CD4-positive, alpha-beta T cell (primary cell): Measurements from ENCODE around the gene CLBA1. TPM values are rescaled to one million over a fixed set of nuclear protein-coding genes. Genes with fewer than 3 reads are reported as not detected.

Experiments
- ATAC-seq: fragments of 200-7000 bp; cut with Tn5 transposase; one replicate; pipeline ENCODE4 v1.10.0; 2022; ENCODE audit warnings: mild to moderate bottlenecking; ENCODE audit not compliant: poor library complexity
- CTCF ChIA-PET: fragments of 350-600 bp; sonication (Branson Sonifier 250); formaldehyde crosslinking; loops from one replicate; lab custom pipeline; 2021; ENCODE audit warnings: antibody characterized with exemption, inconsistent platforms; lab: Charles Lee
- POLR2A ChIA-PET: fragments of 350-600 bp; sonication (Branson Sonifier 250); formaldehyde crosslinking; loops from one replicate; lab custom pipeline; 2021; ENCODE audit warnings: antibody characterized with exemption, inconsistent platforms; lab: Charles Lee
- DNase-seq, 14 experiments: peaks; one replicate each; pipeline ENCODE4 v3.0.0-alpha.2; 2013 to 2020; ENCODE audit warnings: mixed read lengths in 2 of 14
- H3K27ac ChIP-seq, 2 donors: one replicate each; pipeline versions ENCODE4 v1.5.1 to v1.7.0; 2013; ENCODE audit warnings: low read length in 2 of 2, low read depth in 1 of 2, mild to moderate bottlenecking in 1 of 2
- H3K27me3 ChIP-seq, 2 experiments: 1 replicate in 1 of 2; 2 replicates in 1 of 2; pipeline versions ENCODE4 v1.6.1 to v1.7.0; 2013; ENCODE audit warnings: low read length in 2 of 2, control low read depth in 1 of 2, mild to moderate bottlenecking in 1 of 2, moderate library complexity in 1 of 2; ENCODE audit not compliant: insufficient read depth in 2 of 2, control insufficient read depth in 1 of 2
- H3K36me3 ChIP-seq: one replicate; pipeline ENCODE4 v1.6.1; 2013; ENCODE audit warnings: low read length, control low read depth; ENCODE audit not compliant: insufficient read depth
- H3K4me1 ChIP-seq: one replicate; pipeline ENCODE4 v1.6.1; 2013; ENCODE audit warnings: low read length, control low read depth; ENCODE audit not compliant: insufficient read depth
- H3K4me3 ChIP-seq: one replicate; pipeline ENCODE4 v1.5.1; 2013; ENCODE audit warnings: mild to moderate bottlenecking, low read length, moderate library complexity
- H3K9me3 ChIP-seq, 2 experiments: 1 replicate in 1 of 2; 2 replicates in 1 of 2; pipeline versions ENCODE4 v1.6.1 to v1.7.0; 2013; ENCODE audit warnings: low read length in 2 of 2, mild to moderate bottlenecking in 2 of 2, control low read depth in 1 of 2, moderate library complexity in 1 of 2; ENCODE audit not compliant: control insufficient read depth in 1 of 2, insufficient read depth in 1 of 2
- H3K27ac Mint-ChIP-seq: one replicate; pipeline ENCODE4 v1.8.0; 2020; ENCODE audit warnings: mixed read lengths
- H3K27me3 Mint-ChIP-seq: one replicate; pipeline ENCODE4 v1.8.0; 2021; ENCODE audit warnings: mixed read lengths
- H3K36me3 Mint-ChIP-seq: one replicate; pipeline ENCODE4 v1.8.0; 2021; ENCODE audit warnings: low read depth, mixed read lengths
- H3K4me1 Mint-ChIP-seq: one replicate; pipeline ENCODE4 v1.8.0; 2021; ENCODE audit warnings: low read depth, mixed read lengths
- H3K4me3 Mint-ChIP-seq: one replicate; pipeline ENCODE4 v1.8.0; 2020; ENCODE audit warnings: mild to moderate bottlenecking, mixed read lengths
- H3K9me3 Mint-ChIP-seq: one replicate; pipeline ENCODE4 v1.8.0; 2020; ENCODE audit warnings: mixed read lengths
- CTCF ChIP-seq: fragments of 200-600 bp; IDR thresholded peaks from one replicate; pipeline ENCODE4 v1.8.0; 2022; ENCODE audit warnings: antibody characterized with exemption, mild to moderate bottlenecking
- intact Hi-C, 2 experiments: fragments of 100-400 bp; cut with DNase I in 1 of 2; cut with micrococcal nuclease in 1 of 2; formaldehyde crosslinking; loops; one replicate each; pipeline versions ENCODE4 v1.15.1 to v1.9.0; 2023 to 2025; cut with DNase I, micrococcal nuclease
- total RNA-seq, 174 experiments: library from RNA in 2 of 174; stranded (reverse) in 2 of 174; gene quantifications; one replicate each; pipeline ENCODE4 v1.2.3 and lab custom pipeline; 2021 to 2026

The CLBA1 gene
- total RNA-seq, 2 experiments from 2014 or later = 1.7 to 1.8 TPM

- no peak for DNase-seq
- CTCF ChIA-PET = no interaction called here
- Mint-ChIP-seq H3K27ac (no peak overlapping the region), H3K27me3 (no peaks in the 10 kb centered on the region), H3K36me3 (peaks cover 20% of the 10 kb centered on the region), H3K9me3 (no peaks in the 10 kb centered on the region), H3K4me3 (no peak overlapping the region), H3K4me1 (peaks cover 27% of the 10 kb centered on the region)
- intact Hi-C loops = no loop called here
- no peak for TF ChIP-seq CTCF
- Histone ChIP-seq H3K27me3 (no peaks in the 10 kb centered on the region), H3K4me3 (no peak overlapping the region), H3K9me3 (no peaks in the 10 kb centered on the region), H3K27ac (no peak overlapping the region), H3K36me3 (peaks cover 37% of the 10 kb centered on the region), H3K4me1 (peaks cover 36% of the 10 kb centered on the region)
- ATAC-seq = no peak
- POLR2A ChIA-PET = no interaction called here
Measured at GRCh38 chr14:105010891-105011291, 25.3 kb downstream of the CLBA1 start.

- ATAC-seq (no peak), DNase-seq (no peak)
- ChIA-PET CTCF (no interaction called here), POLR2A (no interaction called here)
- Mint-ChIP-seq H3K36me3 (peaks cover 22% of the 10 kb centered on the region), H3K4me3 (no peak overlapping the region), H3K27me3 (no peaks in the 10 kb centered on the region), H3K9me3 (no peaks in the 10 kb centered on the region), H3K27ac (peak overlapping the region; percentile 20), H3K4me1 (peaks cover 32% of the 10 kb centered on the region)
- TF ChIP-seq CTCF = no peak
- peaks cover 42% of the 10 kb centered on the region for H3K4me1 ChIP-seq
- no peaks in the 10 kb centered on the region for H3K9me3 ChIP-seq
- no peak overlapping the region for H3K27ac ChIP-seq
- intact Hi-C loops = no loop called here
- H3K27me3 ChIP-seq = no peaks in the 10 kb centered on the region
- H3K4me3 ChIP-seq = no peak overlapping the region
- H3K36me3 ChIP-seq = peaks cover 37% of the 10 kb centered on the region
Measured at GRCh38 chr14:105011312-105011990, 25.9 kb downstream of the CLBA1 start.

- TF ChIP-seq CTCF = peak; percentile 12
- no peak for DNase-seq
- H3K4me1 Mint-ChIP-seq = peaks cover 39% of the 10 kb centered on the region
- ATAC-seq = no peak
- H3K27ac Mint-ChIP-seq = peak overlapping the region; percentile 20
- no peaks in the 10 kb centered on the region for H3K9me3 ChIP-seq
- POLR2A ChIA-PET = no interaction called here
- no peak overlapping the region for H3K4me3 ChIP-seq
- H3K9me3 Mint-ChIP-seq = no peaks in the 10 kb centered on the region
- no peaks in the 10 kb centered on the region for H3K27me3 Mint-ChIP-seq
- peaks cover 32% of the 10 kb centered on the region for H3K36me3 ChIP-seq
- peaks cover 22% of the 10 kb centered on the region for H3K36me3 Mint-ChIP-seq
- CTCF ChIA-PET = interaction anchor here (0.6 kb wide), 1 partner anchor 284 kb away, joined by 3 read pairs; no protein-coding TSS in a partner anchor
- H3K4me3 Mint-ChIP-seq = no peak overlapping the region
- no peaks in the 10 kb centered on the region for H3K27me3 ChIP-seq
- H3K27ac ChIP-seq = no peak overlapping the region
- H3K4me1 ChIP-seq = peaks cover 50% of the 10 kb centered on the region
- intact Hi-C loops = no loop called here
Measured at GRCh38 chr14:105012171-105012985, 26.8 kb downstream of the CLBA1 start.
